Measurements from ENCODE around the gene NGEF.
"Not testable (repeated sequence)": the region's sequence is repeated elsewhere in the genome, so short reads cannot be mapped to it uniquely, and the experiment has no call there.

The NGEF gene

GRCh38 chr2:233013027-233013461 is at the start of gene NGEF:
TSS of gene NGEF (minus strand) at chr2:233013256. CDS start at chr2:232974890, 38,366 bp downstream.
- no peak for DNase-seq

GRCh38 chr2:233062451-233062850 is 49.4 kb upstream of the NGEF start:
- no peak for DNase-seq

GRCh38 chr2:233061591-233062450 is 48.8 kb upstream of the NGEF start:
- DNase-seq, result no peak

- no peak for DNase-seq
Observed at GRCh38 chr2:233060980-233061590, 48.0 kb upstream of the NGEF start.

GRCh38 chr2:233060501-233060979 is 47.5 kb upstream of the NGEF start:
- DNase-seq, result no peak

GRCh38 chr2:233059797-233060500 is 46.9 kb upstream of the NGEF start, which contains the start of gene INPP5D:
TSS of gene INPP5D (plus strand) at chr2:233060342. CDS start at chr2:233060479, 137 bp downstream.
- no peak for DNase-seq

- no peak for DNase-seq
Observed at GRCh38 chr2:233059547-233059796, 46.4 kb upstream of the NGEF start.

- DNase-seq, result no peak
Observed at GRCh38 chr2:233058717-233059546, 45.9 kb upstream of the NGEF start.

- DNase-seq, result no peak
Observed at GRCh38 chr2:233056961-233057605, 44.0 kb upstream of the NGEF start.

- no peak for DNase-seq
Observed at GRCh38 chr2:233055362-233055761, 42.3 kb upstream of the NGEF start.

GRCh38 chr2:233053928-233054784 is 41.1 kb upstream of the NGEF start:
- DNase-seq, result no peak

- DNase-seq, result not testable (repeated sequence)
Observed at GRCh38 chr2:233052517-233052916, 39.5 kb upstream of the NGEF start.

GRCh38 chr2:233051241-233052149 is 38.4 kb upstream of the NGEF start:
- DNase-seq, result no peak

- DNase-seq, result no peak
Observed at GRCh38 chr2:233049194-233049761, 36.2 kb upstream of the NGEF start.

GRCh38 chr2:233048569-233049193 is 35.6 kb upstream of the NGEF start:
- DNase-seq, result no peak

- DNase-seq, result no peak
Observed at GRCh38 chr2:233047667-233048066, 34.6 kb upstream of the NGEF start.

- no peak for DNase-seq
Observed at GRCh38 chr2:233047206-233047605, 34.1 kb upstream of the NGEF start.

GRCh38 chr2:233044974-233045605 is 32.0 kb upstream of the NGEF start:
- no peak for DNase-seq

- DNase-seq, result no peak
Observed at GRCh38 chr2:233042549-233042948, 29.5 kb upstream of the NGEF start.
